Measurements from ENCODE around the gene CDK5RAP1.

GRCh38 chr20:33311011-33311410 is 90.3 kb downstream of the CDK5RAP1 start:
- TF ChIP-seq CTCF (IDR thresholded peaks at IDR 0.05; ENCODE audit: extremely low read depth in 1 of 2, insufficient read depth in 1 of 2, low read depth in 1 of 2, low read length in 2 of 2) (no peak), POLR2AphosphoS5 (IDR thresholded peaks at IDR 0.05; ENCODE audit: insufficient read depth, low read depth, low read length) (no peak), MYC (IDR thresholded peaks at IDR 0.05; ENCODE audit: low read depth, low read length) (no peak), POLR2A (IDR thresholded peaks at IDR 0.05; ENCODE audit: low read depth, low read length) (no peak), EZH2 (IDR thresholded peaks at IDR 0.05; ENCODE audit: borderline replicate concordance, low read depth, low read length, severe bottlenecking) (no peak), MAX (IDR thresholded peaks at IDR 0.05; ENCODE audit: insufficient read depth, insufficient read length) (no peak)

All from endothelial cell of umbilical vein (primary cell).